IMR-90 (cell line): ENCODE results near the gene FBXO44. TPM values are rescaled to one million over a fixed set of nuclear protein-coding genes. Genes with fewer than 3 reads are reported as not detected.

ENCODE experiments used
- ATAC-seq: fragments of 200-7000 bp; cut with Tn5 transposase; 2 replicates; pipeline ENCODE4 v1.9.1; 2020; ENCODE audit warnings: low read depth, mild to moderate bottlenecking, moderate library complexity
- BruUV-seq: library from RNA; stranded (reverse); fragments of 400-500 nt; replicated peaks from 2 replicates; lab custom pipeline; 2021; lab: Mats Ljungman, UMichigan
- CTCF ChIA-PET: fragments of 300-600 bp; formaldehyde crosslinking; extraction: SDS; loops from one replicate; lab custom pipeline; 2021; ENCODE audit warnings: antibody characterized with exemption; lab: Yijun Ruan, JAX
- POLR2A ChIA-PET: fragments of 300-600 bp; sonication (Branson Sonifier 250); formaldehyde crosslinking; loops from one replicate; lab custom pipeline; 2022; ENCODE audit warnings: antibody characterized with exemption; ENCODE audit not compliant: unreplicated experiment; lab: Charles Lee
- DNase-seq: peaks from one replicate; pipeline ENCODE4 v3.0.0; 2013
- H2AFZ ChIP-seq: replicated peaks from 2 replicates; pipeline ENCODE3; 2013; ENCODE audit warnings: low read length, mild to moderate bottlenecking; ENCODE audit not compliant: poor library complexity
- H2AK5ac ChIP-seq: 2 replicates; pipeline ENCODE4 v1.6.1; 2013; ENCODE audit warnings: low read depth, low read length, inconsistent platforms
- H2AK9ac ChIP-seq: replicated peaks from 2 replicates; pipeline ENCODE3; 2013; ENCODE audit warnings: mild to moderate bottlenecking, low read depth, low read length, moderate library complexity; ENCODE audit not compliant: poor library complexity
- H2BK120ac ChIP-seq: 2 replicates; pipeline ENCODE4 v1.6.1; 2013; ENCODE audit warnings: low read depth, low read length, inconsistent platforms
- H2BK15ac ChIP-seq: 3 replicates; pipeline ENCODE4 v1.6.1; 2013; ENCODE audit warnings: low read depth, low read length, inconsistent platforms
- H2BK20ac ChIP-seq: 2 replicates; pipeline ENCODE4 v1.6.1; 2013; ENCODE audit warnings: low read depth, mild to moderate bottlenecking, inconsistent platforms, low read length, moderate library complexity
- H2BK5ac ChIP-seq: 2 replicates; pipeline ENCODE4 v1.6.1; 2013; ENCODE audit warnings: mild to moderate bottlenecking, low read depth, low read length, inconsistent platforms; ENCODE audit not compliant: poor library complexity, severe bottlenecking
- H3K14ac ChIP-seq: replicated peaks from 2 replicates; pipeline ENCODE4 v1.6.1; 2013; ENCODE audit warnings: low read depth, low read length, inconsistent platforms
- H3K18ac ChIP-seq: 2 replicates; pipeline ENCODE4 v1.6.1; 2013; ENCODE audit warnings: low read depth, low read length, control low read depth
- H3K23ac ChIP-seq: 2 replicates; pipeline ENCODE4 v1.6.1; 2013; ENCODE audit warnings: low read depth, low read length, inconsistent platforms
- H3K27ac ChIP-seq: 2 replicates; pipeline ENCODE4 v1.5.1; 2013; ENCODE audit warnings: mild to moderate bottlenecking, control low read depth, low read length; ENCODE audit not compliant: insufficient read depth
- H3K27me3 ChIP-seq: 2 replicates; pipeline ENCODE4 v1.6.1; 2013; ENCODE audit warnings: low read length; ENCODE audit not compliant: control insufficient read depth, insufficient read depth
- H3K36me3 ChIP-seq: 2 replicates; pipeline ENCODE4 v1.6.1; 2013; ENCODE audit warnings: low read length, mixed read lengths; ENCODE audit not compliant: control insufficient read depth, insufficient read depth
- H3K4ac ChIP-seq: 2 replicates; pipeline ENCODE4 v1.6.1; 2013; ENCODE audit warnings: low read depth, low read length, inconsistent platforms
- H3K4me1 ChIP-seq: 2 replicates; pipeline ENCODE4 v1.6.1; 2013; ENCODE audit warnings: low read length, mixed read lengths; ENCODE audit not compliant: control insufficient read depth, insufficient read depth
- H3K4me2 ChIP-seq: 2 replicates; pipeline ENCODE4 v1.6.1; 2013; ENCODE audit warnings: low read depth, mild to moderate bottlenecking, control low read depth, low read length, moderate library complexity
- H3K4me3 ChIP-seq: 2 replicates; pipeline ENCODE4 v1.5.1; 2013; ENCODE audit warnings: low read depth, mild to moderate bottlenecking, control low read depth, low read length, moderate library complexity; ENCODE audit not compliant: insufficient read depth
- H3K56ac ChIP-seq: 2 replicates; pipeline ENCODE4 v1.6.1; 2013; ENCODE audit warnings: low read length, inconsistent platforms; ENCODE audit not compliant: insufficient read depth; ENCODE audit errors: extremely low read depth
- H3K79me1 ChIP-seq, 2 experiments: 2 replicates each; pipeline ENCODE4 v1.6.1; 2013; ENCODE audit warnings: low read length in 2 of 2, inconsistent platforms in 1 of 2, low read depth in 1 of 2
- H3K9ac ChIP-seq: 2 replicates; pipeline ENCODE4 v1.6.1; 2013; ENCODE audit warnings: low read depth, low read length, control low read depth
- H3K9me1 ChIP-seq: 2 replicates; pipeline ENCODE4 v1.6.1; 2013; ENCODE audit warnings: low read length, inconsistent platforms; ENCODE audit not compliant: insufficient read depth
- H3K9me3 ChIP-seq: 2 replicates; pipeline ENCODE4 v1.6.1; 2013; ENCODE audit warnings: low read length; ENCODE audit not compliant: control insufficient read depth, insufficient read depth
- H4K20me1 ChIP-seq: 2 replicates; pipeline ENCODE4 v1.6.1; 2013; ENCODE audit warnings: low read length, inconsistent platforms; ENCODE audit not compliant: insufficient read depth
- H4K5ac ChIP-seq: 2 replicates; pipeline ENCODE4 v1.6.1; 2013; ENCODE audit warnings: mild to moderate bottlenecking, low read depth, low read length, control low read depth
- H4K8ac ChIP-seq, 2 experiments: 2 replicates each; pipeline ENCODE4 v1.6.1; 2013; ENCODE audit warnings: low read depth in 2 of 2, low read length in 2 of 2, control low read depth in 1 of 2, inconsistent platforms in 1 of 2
- H4K91ac ChIP-seq: 2 replicates; pipeline ENCODE4 v1.6.1; 2013; ENCODE audit warnings: low read depth, low read length, inconsistent platforms; ENCODE audit not compliant: insufficient read depth
- BHLHE40 ChIP-seq: fragments of 150-350 bp; IDR thresholded peaks from 2 replicates; pipeline ENCODE4 v1.6.1; 2016; ENCODE audit warnings: mild to moderate bottlenecking, low read depth, low read length
- CEBPB ChIP-seq: IDR thresholded peaks from 2 replicates; pipeline ENCODE4 v1.6.1; 2012; ENCODE audit warnings: low read depth, low read length, improper control_type of control experiment
- CHD1 ChIP-seq: IDR thresholded peaks from 2 replicates; pipeline ENCODE4 v1.6.1; 2012; ENCODE audit warnings: low read depth, low read length, improper control_type of control experiment
- FOS ChIP-seq: fragments of 150-350 bp; IDR thresholded peaks from 2 replicates; pipeline ENCODE4 v1.6.1; 2016; ENCODE audit warnings: low read depth, low read length
- MAFK ChIP-seq: IDR thresholded peaks from 2 replicates; pipeline ENCODE4 v1.6.1; 2012; ENCODE audit warnings: low read depth, low read length, improper control_type of control experiment
- MAZ ChIP-seq: IDR thresholded peaks from 2 replicates; pipeline ENCODE4 v1.6.1; 2012; ENCODE audit warnings: low read depth, mild to moderate bottlenecking, low read length, improper control_type of control experiment, moderate library complexity, borderline replicate concordance
- MXI1 ChIP-seq: IDR thresholded peaks from 2 replicates; pipeline ENCODE4 v1.6.1; 2012; ENCODE audit warnings: low read depth, mild to moderate bottlenecking, low read length, moderate library complexity, borderline replicate concordance
- NFE2L2 ChIP-seq: fragments of 150-350 bp; IDR thresholded peaks from 2 replicates; pipeline ENCODE4 v1.6.1; 2016; ENCODE audit warnings: low read depth, mild to moderate bottlenecking, low read length
- POLR2A ChIP-seq: IDR thresholded peaks from 2 replicates; pipeline ENCODE4 v1.6.1; 2012; ENCODE audit warnings: mild to moderate bottlenecking, low read depth, low read length
- RAD21 ChIP-seq: IDR thresholded peaks from 2 replicates; pipeline ENCODE4 v1.6.1; 2012; ENCODE audit warnings: low read length, improper control_type of control experiment
- RCOR1 ChIP-seq: IDR thresholded peaks from 2 replicates; pipeline ENCODE4 v1.6.1; 2012; ENCODE audit warnings: mild to moderate bottlenecking, low read length, improper control_type of control experiment; ENCODE audit not compliant: insufficient replicate concordance
- RFX5 ChIP-seq: IDR thresholded peaks from 2 replicates; pipeline ENCODE4 v1.8.0; 2012; ENCODE audit warnings: low read depth, mild to moderate bottlenecking, low read length, moderate library complexity
- SMC3 ChIP-seq: fragments of 150-350 bp; IDR thresholded peaks from 2 replicates; pipeline ENCODE4 v1.6.1; 2016; ENCODE audit warnings: low read depth, mild to moderate bottlenecking, antibody characterized with exemption, low read length, moderate library complexity
- USF2 ChIP-seq: fragments of 150-350 bp; IDR thresholded peaks from 2 replicates; pipeline ENCODE4 v1.6.1; 2017; ENCODE audit warnings: mild to moderate bottlenecking, antibody characterized with exemption, low read length, low read depth
- WGBS, 2 experiments: methylation state at CpG; one replicate each; pipeline versions ENCODE4 v1.1.5 to v1.1.7; 2013; ENCODE audit warnings: missing lambda C conversion rate in 2 of 2; ENCODE audit not compliant: insufficient read length in 1 of 2; ENCODE audit errors: extremely low coverage in 2 of 2; 5-methylcytosine and 5-hydroxymethylcytosine counted together
- dilution Hi-C: fragments of 300-500 bp; cut with HindIII; formaldehyde crosslinking; loops from one replicate; pipeline ENCODE4 v1.14.3; 2018; ENCODE audit warnings: low sequenced_read_pairs; ENCODE audit not compliant: unreplicated experiment
- in situ Hi-C: fragments of 300-500 bp; cut with MboI; formaldehyde crosslinking; loops from 3 replicates; pipeline ENCODE4 v1.14.3; 2019; ENCODE audit warnings: low sequenced_read_pairs, inconsistent platforms, mixed read lengths
- intact Hi-C: fragments of 100-400 bp; cut with micrococcal nuclease; formaldehyde crosslinking; loops from 2 replicates; pipeline ENCODE4 v1.10.0; 2022
- polyA plus RNA-seq, 3 experiments: library from polyadenylated mRNA; depleted of rRNA; stranded (reverse); fragments of >200 nt; gene quantifications; 2 replicates each; pipeline ENCODE4 v1.2.3, GENCODE V29; 2012; ENCODE audit warnings: low replicate concordance in 1 of 3
- total RNA-seq: library from RNA; depleted of rRNA; stranded (reverse); fragments of >200 nt; gene quantifications from 2 replicates; pipeline ENCODE4 v1.2.3, GENCODE V29; 2012
- TF ChIP-seq, protein P1 (sequence below): fragments of 150-350 bp; IDR thresholded peaks from 2 replicates; pipeline ENCODE4 v1.6.1; 2016; ENCODE audit warnings: low read depth, mild to moderate bottlenecking, low read length, moderate library complexity, borderline replicate concordance
- TF ChIP-seq, protein P2 (sequence below): conservative IDR thresholded peaks from 2 replicates; pipeline ENCODE4 v1.5.1; 2012; ENCODE audit warnings: mild to moderate bottlenecking, low read depth, low read length, improper control_type of control experiment

FBXO44 gene
- total and polyA plus RNA-seq, 2 of the 4 experiments (the other 2 are of a cell fraction) = 9.3 to 25.5 TPM

- DNase-seq (no peak), ATAC-seq (no peak)
- Histone ChIP-seq H3K9me3 (no peaks in the 10 kb centered on the region), H3K27me3 (peaks cover 9% of the 10 kb centered on the region; the same call in 1 of the 2 replicates), H3K4me3 (no peak overlapping the region), H4K5ac (no peak overlapping the region), H3K23ac (no peak overlapping the region), H2BK15ac (no peak overlapping the region), H3K14ac (no peak overlapping the region), H3K36me3 (no peaks in the 10 kb centered on the region), H4K20me1 (no peaks in the 10 kb centered on the region), H2AK5ac (no peak overlapping the region), H2BK5ac (no peak overlapping the region), H3K18ac (no peak overlapping the region), H4K8ac (no peak overlapping the region), H2BK20ac (no peak overlapping the region), H3K56ac (no peak overlapping the region), H4K91ac (no peak overlapping the region), H2AK9ac (peak overlapping the region; percentile 24), H3K4ac (no peak overlapping the region), H3K79me1 (no peaks in the 10 kb centered on the region), H2BK120ac (no peak overlapping the region), H2AFZ (no peak overlapping the region), H3K4me1 (no peaks in the 10 kb centered on the region), H3K9ac (no peak overlapping the region), H3K4me2 (no peak overlapping the region), H3K27ac (no peak overlapping the region), H3K9me1 (no peaks in the 10 kb centered on the region)
- BruUV-seq = no TSS peak
- in situ Hi-C loops (no loop called here), intact Hi-C loops (no loop called here), dilution Hi-C loops (no loop called here)
- ChIA-PET POLR2A (no interaction called here), CTCF (no interaction called here)
- WGBS, 2 experiments = 86% methylated on average over 1 of the region's 7 CpGs; no CpG with 5 or more reads in 1 of the 2 experiments
- no peak for TF ChIP-seq RFX5
- TF ChIP-seq MXI1 = no peak
- TF ChIP-seq SMC3 = no peak
- TF ChIP-seq MAZ = no peak
- no peak for TF ChIP-seq USF2
- TF ChIP-seq POLR2A = no peak
- TF ChIP-seq FOS = no peak
- TF ChIP-seq, protein P1, sequence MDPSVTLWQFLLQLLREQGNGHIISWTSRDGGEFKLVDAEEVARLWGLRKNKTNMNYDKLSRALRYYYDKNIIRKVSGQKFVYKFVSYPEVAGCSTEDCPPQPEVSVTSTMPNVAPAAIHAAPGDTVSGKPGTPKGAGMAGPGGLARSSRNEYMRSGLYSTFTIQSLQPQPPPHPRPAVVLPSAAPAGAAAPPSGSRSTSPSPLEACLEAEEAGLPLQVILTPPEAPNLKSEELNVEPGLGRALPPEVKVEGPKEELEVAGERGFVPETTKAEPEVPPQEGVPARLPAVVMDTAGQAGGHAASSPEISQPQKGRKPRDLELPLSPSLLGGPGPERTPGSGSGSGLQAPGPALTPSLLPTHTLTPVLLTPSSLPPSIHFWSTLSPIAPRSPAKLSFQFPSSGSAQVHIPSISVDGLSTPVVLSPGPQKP = no peak
- no peak for TF ChIP-seq RAD21
- TF ChIP-seq, protein P2, sequence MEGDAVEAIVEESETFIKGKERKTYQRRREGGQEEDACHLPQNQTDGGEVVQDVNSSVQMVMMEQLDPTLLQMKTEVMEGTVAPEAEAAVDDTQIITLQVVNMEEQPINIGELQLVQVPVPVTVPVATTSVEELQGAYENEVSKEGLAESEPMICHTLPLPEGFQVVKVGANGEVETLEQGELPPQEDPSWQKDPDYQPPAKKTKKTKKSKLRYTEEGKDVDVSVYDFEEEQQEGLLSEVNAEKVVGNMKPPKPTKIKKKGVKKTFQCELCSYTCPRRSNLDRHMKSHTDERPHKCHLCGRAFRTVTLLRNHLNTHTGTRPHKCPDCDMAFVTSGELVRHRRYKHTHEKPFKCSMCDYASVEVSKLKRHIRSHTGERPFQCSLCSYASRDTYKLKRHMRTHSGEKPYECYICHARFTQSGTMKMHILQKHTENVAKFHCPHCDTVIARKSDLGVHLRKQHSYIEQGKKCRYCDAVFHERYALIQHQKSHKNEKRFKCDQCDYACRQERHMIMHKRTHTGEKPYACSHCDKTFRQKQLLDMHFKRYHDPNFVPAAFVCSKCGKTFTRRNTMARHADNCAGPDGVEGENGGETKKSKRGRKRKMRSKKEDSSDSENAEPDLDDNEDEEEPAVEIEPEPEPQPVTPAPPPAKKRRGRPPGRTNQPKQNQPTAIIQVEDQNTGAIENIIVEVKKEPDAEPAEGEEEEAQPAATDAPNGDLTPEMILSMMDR = no peak
- TF ChIP-seq BHLHE40 = no peak
- no peak for TF ChIP-seq NFE2L2
- TF ChIP-seq CHD1 = no peak
- TF ChIP-seq CEBPB = no peak
- TF ChIP-seq MAFK = no peak
- no peak for TF ChIP-seq RCOR1
These were observed 25.9 kb upstream of the FBXO44 start for GRCh38 chr1:11628767-11629166.
